Measurements from ENCODE around the gene RRM2.

RRM2 gene

GRCh38 chr2:10173258-10174005 is 50.9 kb downstream of the RRM2 start:
- no peak for FAIRE-seq

GRCh38 chr2:10174173-10174572 is 51.6 kb downstream of the RRM2 start:
- FAIRE-seq = no peak

- no peak for FAIRE-seq
Observed at GRCh38 chr2:10175441-10175840, 52.9 kb downstream of the RRM2 start.

GRCh38 chr2:10178751-10179150 is 56.2 kb downstream of the RRM2 start:
- FAIRE-seq = no peak

GRCh38 chr2:10179422-10179821 is 56.9 kb downstream of the RRM2 start:
- FAIRE-seq = no peak

- FAIRE-seq = no peak
Observed at GRCh38 chr2:10180229-10180628, 57.7 kb downstream of the RRM2 start.

All from TTC549 (cell line).